Right lobe of liver (tissue), 6 donors: ENCODE results near the gene FGF6. TPM values are rescaled to one million over a fixed set of nuclear protein-coding genes. Genes with fewer than 3 reads are reported as not detected.

Experiments
- ATAC-seq, 4 donors: fragments of 200-7000 bp; cut with Tn5 transposase; one replicate each; pipeline ENCODE4 v1.9.1; 2020; ENCODE audit warnings: mild to moderate bottlenecking in 4 of 4, moderate library complexity in 4 of 4
- DNase-seq, 3 donors: peaks; one replicate each; pipeline ENCODE4 v3.0.0-alpha.2; 2020
- H3K27ac ChIP-seq, 3 donors: fragments of 200-600 bp; one replicate each; pipeline ENCODE4 v1.8.0; 2022
- H3K27me3 ChIP-seq, 2 donors: fragments of 200-600 bp; one replicate each; pipeline ENCODE4 v1.8.0; 2022
- H3K36me3 ChIP-seq, 4 donors: fragments of 200-600 bp; sonication (generic) in 1 of 4; one replicate each; pipeline versions ENCODE4 v1.5.1 to v1.8.0; 2017 to 2022; ENCODE audit warnings: control low read depth in 1 of 4
- H3K4me1 ChIP-seq, 4 donors: fragments of 200-600 bp; sonication (generic) in 1 of 4; one replicate each; pipeline versions ENCODE4 v1.5.1 to v1.8.0; 2017 to 2022; ENCODE audit warnings: control low read depth in 1 of 4
- H3K4me3 ChIP-seq, 3 donors: fragments of 200-600 bp; one replicate each; pipeline ENCODE4 v1.8.0; 2022
- H3K9me3 ChIP-seq, 4 donors: fragments of 200-600 bp; sonication (generic) in 1 of 4; one replicate each; pipeline versions ENCODE4 v1.5.1 to v1.8.0; 2017 to 2022; ENCODE audit warnings: control low read depth in 1 of 4
- CTCF ChIP-seq, 4 donors: fragments of 200-600 bp in 3 of 4; fragments of 450-650 bp in 1 of 4; IDR thresholded peaks; one replicate each; pipeline versions ENCODE4 v1.5.1 to v1.8.0; 2016 to 2022; ENCODE audit warnings: antibody characterized with exemption in 4 of 4, mild to moderate bottlenecking in 2 of 4
- POLR2A ChIP-seq: fragments of 450-650 bp; IDR thresholded peaks from one replicate; pipeline ENCODE4 v1.6.1; 2017; ENCODE audit warnings: antibody characterized with exemption, mild to moderate bottlenecking
- WGBS: methylation state at CpG from one replicate; pipeline ENCODE4 v1.1.6; 2018; ENCODE audit warnings: low coverage, low lambda C conversion rate; ENCODE audit not compliant: insufficient coverage; ENCODE audit errors: missing lambda C conversion rate; 5-methylcytosine and 5-hydroxymethylcytosine counted together
- intact Hi-C, 2 donors: fragments of 100-400 bp; cut with DNase I; formaldehyde crosslinking; loops; one replicate each; pipeline versions ENCODE4 v1.11.2 to v1.14.1; 2022
- total RNA-seq, 6 experiments: library from RNA; depleted of rRNA in 2 of 6; stranded (reverse); fragments of >200 nt in 2 of 6; fragmentation: NEBNext Ultra II Directional in 3 of 6; extraction: Animal tissue kit (Norgen Biotek cat#: 25700) in 3 of 6; gene quantifications; one replicate each; pipeline versions ENCODE4 v1.1.0 to v1.2.4, GENCODE V29; 2016 to 2023
- donor health status: DM: no; HTN: yes; CAD: no.
- donor health status: DM: no; HTN: no; CAD: no.
- donor health status: DM: no; HTN: no; CAD: no.
- donor health status: DM: no; HTN: yes; CAD: no.
- donor health status: DM: no; HTN: yes; CAD: no.

FGF6 gene
- total RNA-seq, 6 experiments from 2014 or later, result not detected

- no peak overlapping the region for H3K4me3 ChIP-seq
- H3K4me1 ChIP-seq, result no peaks in the 10 kb centered on the region
- ATAC-seq (peak; percentile 63 to 68 (median 65)), DNase-seq (no peak)
- no peaks in the 10 kb centered on the region for H3K27me3 ChIP-seq
- 24% methylated on average over 4 of the region's 4 CpGs for WGBS
- no peaks in the 10 kb centered on the region for H3K36me3 ChIP-seq
- no peaks in the 10 kb centered on the region for H3K9me3 ChIP-seq
- intact Hi-C loops, result no loop called here
- TF ChIP-seq CTCF (IDR thresholded peaks at IDR 0.05) (peak; percentile 39 to 70 (median 64)), POLR2A (no peak)
- no peak overlapping the region for H3K27ac ChIP-seq
These were observed 24.0 kb downstream of the FGF6 start for GRCh38 chr12:4421590-4422031.

DNA sequence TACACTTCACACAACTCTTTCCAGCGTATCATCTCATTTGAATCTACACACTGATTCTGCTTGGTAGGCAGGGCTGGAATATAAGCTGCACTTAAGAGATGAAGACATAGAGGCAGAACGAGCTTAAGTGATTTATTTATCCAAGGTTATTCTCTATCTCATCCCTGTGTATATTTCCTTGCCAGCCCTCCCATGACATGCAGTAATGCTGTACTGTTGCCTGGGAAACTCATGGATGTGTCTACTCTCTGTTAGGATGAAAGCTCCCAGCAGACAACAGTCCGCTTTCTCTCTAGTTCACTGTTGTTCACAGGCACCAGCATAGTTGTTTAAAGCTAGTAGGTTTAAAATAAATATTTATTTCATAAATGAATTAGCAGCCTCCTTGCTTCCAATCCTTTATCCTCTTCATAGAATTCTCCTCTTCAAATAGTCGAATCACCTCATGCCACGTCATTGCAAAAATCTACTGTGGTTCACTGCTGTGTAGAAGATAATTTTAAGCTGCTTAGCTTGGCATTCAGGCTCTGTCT lies 25.4 kb downstream of the FGF6 start:
- Histone ChIP-seq H3K27ac (no peak overlapping the region), H3K4me3 (no peak overlapping the region), H3K9me3 (no peaks in the 10 kb centered on the region), H3K27me3 (no peaks in the 10 kb centered on the region), H3K4me1 (no peaks in the 10 kb centered on the region), H3K36me3 (no peaks in the 10 kb centered on the region)
- DNase-seq (no peak), ATAC-seq (no peak)
- 73% methylated on average over 5 of the region's 5 CpGs for WGBS
- TF ChIP-seq POLR2A (no peak), CTCF (IDR thresholded peaks at IDR 0.05) (no peak)
- intact Hi-C loops, result no loop called here

GRCh38 chr12:4418913-4419312 lies 26.7 kb downstream of the FGF6 start:
- TF ChIP-seq POLR2A (no peak), CTCF (IDR thresholded peaks at IDR 0.05) (no peak)
- Histone ChIP-seq H3K27me3 (no peaks in the 10 kb centered on the region), H3K36me3 (no peaks in the 10 kb centered on the region), H3K4me1 (no peaks in the 10 kb centered on the region), H3K4me3 (no peak overlapping the region), H3K9me3 (no peaks in the 10 kb centered on the region), H3K27ac (no peak overlapping the region)
- ATAC-seq (no peak), DNase-seq (no peak)
- intact Hi-C loops, result no loop called here
- 44% methylated on average over 5 of the region's 5 CpGs for WGBS

- no peak for DNase-seq
- no peak for ATAC-seq
- TF ChIP-seq POLR2A, result no peak
- TF ChIP-seq CTCF (IDR thresholded peaks at IDR 0.05), result no peak
- Histone ChIP-seq H3K27ac (no peak overlapping the region), H3K9me3 (no peaks in the 10 kb centered on the region), H3K4me1 (no peaks in the 10 kb centered on the region), H3K4me3 (no peak overlapping the region), H3K36me3 (no peaks in the 10 kb centered on the region), H3K27me3 (no peaks in the 10 kb centered on the region)
- 34% methylated on average over 5 of the region's 5 CpGs for WGBS
- intact Hi-C loops, result no loop called here
These were observed 27.7 kb downstream of the FGF6 start for GRCh38 chr12:4417936-4418335.

DNA sequence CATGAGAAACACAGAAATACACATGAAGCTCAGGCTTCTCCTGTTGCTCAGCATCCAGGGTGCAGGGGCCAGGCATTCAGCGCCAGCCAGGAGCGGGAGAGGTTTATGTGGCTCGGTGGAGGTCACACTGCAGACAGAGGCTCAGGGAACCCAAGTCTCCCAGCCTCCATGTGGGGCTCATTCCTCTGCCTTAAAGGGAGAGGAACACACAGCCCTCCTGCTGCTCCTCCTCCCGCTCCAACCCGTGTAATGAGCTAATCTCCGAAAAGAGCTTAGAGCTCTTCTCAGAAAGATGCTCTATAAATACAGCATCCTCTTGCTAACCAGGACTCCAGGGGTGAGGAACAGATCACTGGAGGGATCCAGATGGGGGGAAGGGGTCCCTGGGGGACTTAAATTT lies 28.2 kb downstream of the FGF6 start:
- no peaks in the 10 kb centered on the region for H3K4me1 ChIP-seq
- WGBS, result 49% methylated on average over 4 of the region's 6 CpGs
- H3K9me3 ChIP-seq, result no peaks in the 10 kb centered on the region
- H3K4me3 ChIP-seq, result no peak overlapping the region
- intact Hi-C loops, result no loop called here
- DNase-seq, result no peak
- ATAC-seq, result peak in 1 of 4 donors; percentile 19
- TF ChIP-seq CTCF (IDR thresholded peaks at IDR 0.05), result no peak
- TF ChIP-seq POLR2A, result no peak
- no peaks in the 10 kb centered on the region for H3K27me3 ChIP-seq
- H3K27ac ChIP-seq, result no peak overlapping the region
- no peaks in the 10 kb centered on the region for H3K36me3 ChIP-seq
